Left ventricle myocardium inferior (tissue), 1 donor: ENCODE data around the gene DNM3. TPM values are rescaled to one million over a fixed set of nuclear protein-coding genes. Genes with fewer than 3 reads are reported as not detected.

Source experiments
- DNase-seq: peaks from one replicate; pipeline ENCODE4 v3.0.0-alpha.2; 2020
- H3K27ac ChIP-seq: fragments of 200-600 bp; replicated peaks from 2 replicates; pipeline ENCODE4 v1.8.0; 2021
- H3K27me3 ChIP-seq: fragments of 200-600 bp; 2 replicates; pipeline ENCODE4 v1.8.0; 2021; ENCODE audit warnings: low read depth
- H3K36me3 ChIP-seq: fragments of 200-600 bp; 2 replicates; pipeline ENCODE4 v1.8.0; 2021
- H3K4me1 ChIP-seq: fragments of 200-600 bp; 2 replicates; pipeline ENCODE4 v1.8.0; 2021
- H3K4me3 ChIP-seq: fragments of 200-600 bp; 2 replicates; pipeline ENCODE4 v1.8.0; 2021; ENCODE audit warnings: mild to moderate bottlenecking, moderate library complexity
- H3K9me3 ChIP-seq: fragments of 200-600 bp; replicated peaks from 2 replicates; pipeline ENCODE4 v1.8.0; 2021
- CTCF ChIP-seq: fragments of 200-600 bp; IDR thresholded peaks from 2 replicates; pipeline ENCODE4 v1.8.0; 2021; ENCODE audit warnings: antibody characterized with exemption, mild to moderate bottlenecking, borderline replicate concordance
- intact Hi-C: fragments of 100-400 bp; cut with micrococcal nuclease; formaldehyde crosslinking; loops from one replicate; pipeline ENCODE4 v1.11.0; 2022
- total RNA-seq: library from RNA; stranded (reverse); fragmentation: NEBNext Ultra II Directional; extraction: Animal tissue kit (Norgen Biotek cat#: 25700); gene quantifications from one replicate; pipeline ENCODE4 v1.2.1, GENCODE V29; 2021
- donor health status: DM: no; HTN: yes; CAD: no; lungs with severe emphysema.

DNM3 gene
- total RNA-seq, 1 donor from 2014 or later = 1.2 TPM

GRCh38 chr1:171817511-171818265 lies 23.6 kb upstream of the DNM3 start:
- Histone ChIP-seq H3K27ac (no peak overlapping the region), H3K9me3 (no peaks in the 10 kb centered on the region), H3K4me3 (no peak overlapping the region), H3K27me3 (no peaks in the 10 kb centered on the region), H3K36me3 (no peaks in the 10 kb centered on the region), H3K4me1 (no peaks in the 10 kb centered on the region)
- DNase-seq = no peak
- intact Hi-C loops = no loop called here
- no peak for TF ChIP-seq CTCF

GRCh38 chr1:171819946-171820345 lies 21.4 kb upstream of the DNM3 start:
- no peaks in the 10 kb centered on the region for H3K36me3 ChIP-seq
- intact Hi-C loops = no loop called here
- no peak overlapping the region for H3K27ac ChIP-seq
- H3K27me3 ChIP-seq = no peaks in the 10 kb centered on the region
- H3K4me1 ChIP-seq = no peaks in the 10 kb centered on the region
- no peak for DNase-seq
- no peaks in the 10 kb centered on the region for H3K9me3 ChIP-seq
- no peak overlapping the region for H3K4me3 ChIP-seq
- no peak for TF ChIP-seq CTCF

- no peak overlapping the region for H3K27ac ChIP-seq
- no peak for DNase-seq
- no peak overlapping the region for H3K4me3 ChIP-seq
- peaks cover 5% of the 10 kb centered on the region for H3K36me3 ChIP-seq
- no peaks in the 10 kb centered on the region for H3K4me1 ChIP-seq
- intact Hi-C loops = no loop called here
- peaks cover 16% of the 10 kb centered on the region for H3K9me3 ChIP-seq
- no peak for TF ChIP-seq CTCF
- no peaks in the 10 kb centered on the region for H3K27me3 ChIP-seq
These were observed 14.3 kb upstream of the DNM3 start for GRCh38 chr1:171826973-171827372.

GRCh38 chr1:171828794-171829193 lies 12.5 kb upstream of the DNM3 start:
- Histone ChIP-seq H3K36me3 (peaks cover 5% of the 10 kb centered on the region), H3K4me3 (no peak overlapping the region), H3K27me3 (no peaks in the 10 kb centered on the region), H3K27ac (no peak overlapping the region), H3K9me3 (peaks cover 16% of the 10 kb centered on the region), H3K4me1 (no peaks in the 10 kb centered on the region)
- intact Hi-C loops = no loop called here
- TF ChIP-seq CTCF = no peak
- no peak for DNase-seq

- no peak for DNase-seq
- H3K27ac ChIP-seq = no peak overlapping the region
- no peaks in the 10 kb centered on the region for H3K9me3 ChIP-seq
- H3K4me3 ChIP-seq = no peak overlapping the region
- H3K4me1 ChIP-seq = no peaks in the 10 kb centered on the region
- no peak for TF ChIP-seq CTCF
- no peaks in the 10 kb centered on the region for H3K27me3 ChIP-seq
- intact Hi-C loops = no loop called here
- no peaks in the 10 kb centered on the region for H3K36me3 ChIP-seq
These were observed 8.0 kb upstream of the DNM3 start for GRCh38 chr1:171833091-171833825.
